HFF-Myc (cell line): ENCODE data around the gene TP53TG3F.
"Not testable (repeated sequence)": the region's sequence is repeated elsewhere in the genome, so short reads cannot be mapped to it uniquely, and the experiment has no call there.

ENCODE experiments used
- DNase-seq: peaks from one replicate; pipeline ENCODE4 v3.0.0-alpha.2; 2011; ENCODE audit warnings: low read depth; ENCODE audit errors: extremely low read depth
- H3K4me3 ChIP-seq: replicated peaks from 2 replicates; pipeline ENCODE4 v1.5.1; 2011; ENCODE audit warnings: low read depth, mild to moderate bottlenecking, control low read depth, low read length

TP53TG3F gene

GRCh38 chr16:33459312-33459711 lies at the start of gene TP53TG3F:
TP53TG3F (plus strand) TSS chr16:33459612; CDS start chr16:33459680, 68 bp downstream.
- H3K4me3 ChIP-seq, DNase-seq: not testable (repeated sequence)

- not testable (repeated sequence) for DNase-seq, H3K4me3 ChIP-seq
These were observed 32.2 kb downstream of the TP53TG3F start for GRCh38 chr16:33491611-33492010.

- not testable (repeated sequence) for H3K4me3 ChIP-seq, DNase-seq
These were observed 47.8 kb downstream of the TP53TG3F start for GRCh38 chr16:33507231-33507630.

GRCh38 chr16:33509070-33509469 lies 49.7 kb downstream of the TP53TG3F start:
- not testable (repeated sequence) for H3K4me3 ChIP-seq, DNase-seq

GRCh38 chr16:33509906-33510305 lies 50.5 kb downstream of the TP53TG3F start:
- DNase-seq, result not testable (repeated sequence)

More at GRCh38 chr16:33509906-33510305, 50.5 kb downstream of the TP53TG3F start:
- not testable (repeated sequence) for H3K4me3 ChIP-seq
